SKM-1 (cell line): Measurements from ENCODE around the gene CARD9.
"Not testable (repeated sequence)": the region's sequence is repeated elsewhere in the genome, so short reads cannot be mapped to it uniquely, and the experiment has no call there.

ENCODE experiments used
- DNase-seq: peaks from one replicate; lab custom pipeline; 2025; ENCODE audit not compliant: unreplicated experiment; lab: John Stamatoyannopoulos, UW

Gene CARD9

GRCh38 chr9:136326061-136326760, 47.3 kb downstream of the CARD9 start:
- DNase-seq = no peak

GRCh38 chr9:136325358-136325757, 48.1 kb downstream of the CARD9 start:
- no peak for DNase-seq

DNA sequence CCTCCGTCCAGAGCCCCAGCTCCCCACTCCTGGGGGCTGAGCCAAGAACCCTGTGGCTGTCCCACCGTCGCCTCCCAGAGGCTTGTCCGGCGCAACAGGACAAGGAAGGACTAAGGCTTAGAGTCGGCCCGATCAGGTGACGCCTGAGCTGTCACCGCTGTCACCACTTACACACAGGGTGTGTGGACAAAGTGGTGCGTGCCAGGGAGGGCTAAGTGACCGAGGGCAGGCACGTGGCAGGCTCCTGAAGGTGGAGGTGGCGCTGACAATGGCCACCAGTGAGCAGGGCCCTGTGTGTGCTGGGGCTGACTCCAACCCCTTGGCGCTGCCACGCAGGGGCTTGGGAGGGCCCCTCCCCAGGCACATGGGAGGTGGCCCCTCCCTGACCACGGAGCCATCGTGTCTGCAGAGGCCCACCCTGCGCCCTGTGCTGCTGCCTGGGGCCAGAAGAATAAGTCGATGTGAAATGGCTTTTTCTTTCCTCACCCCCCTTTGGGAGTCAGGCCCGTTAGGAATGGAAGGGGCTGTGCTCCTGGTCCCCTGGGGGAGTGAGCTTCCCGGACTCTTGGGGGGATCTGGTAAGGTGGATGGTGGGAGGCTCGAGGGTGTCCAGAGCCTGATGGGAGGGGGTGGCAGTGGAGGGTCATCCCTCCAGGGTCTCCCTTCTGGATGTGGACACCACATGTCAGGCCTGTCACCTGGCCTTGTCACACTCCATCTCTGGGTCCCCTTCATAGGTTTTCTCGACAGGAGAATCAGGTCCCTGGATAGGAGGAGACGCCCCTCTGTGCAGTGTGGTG, 48.8 kb downstream of the CARD9 start:
- DNase-seq = no peak

DNA sequence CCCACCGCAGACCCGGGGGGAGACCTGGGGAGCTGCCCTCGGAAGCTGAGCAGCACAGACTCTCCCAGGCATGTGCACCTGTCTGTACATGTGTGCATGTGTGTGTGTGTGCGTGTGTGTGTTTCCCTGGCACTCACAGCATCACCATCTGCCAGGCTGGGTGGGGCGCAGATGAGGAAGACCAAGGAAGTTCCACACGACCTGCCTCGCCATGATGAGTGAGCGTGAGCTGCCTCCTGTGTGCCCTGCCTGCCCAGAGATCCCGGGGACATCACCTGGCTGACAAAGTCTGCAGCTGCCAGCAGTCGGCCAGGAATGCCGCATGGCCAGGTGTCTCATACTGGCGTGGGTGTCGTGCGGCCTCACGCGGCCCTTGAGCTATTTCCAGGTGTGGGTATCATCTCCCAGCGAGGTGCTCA, 50.1 kb downstream of the CARD9 start:
- DNase-seq = no peak

DNA sequence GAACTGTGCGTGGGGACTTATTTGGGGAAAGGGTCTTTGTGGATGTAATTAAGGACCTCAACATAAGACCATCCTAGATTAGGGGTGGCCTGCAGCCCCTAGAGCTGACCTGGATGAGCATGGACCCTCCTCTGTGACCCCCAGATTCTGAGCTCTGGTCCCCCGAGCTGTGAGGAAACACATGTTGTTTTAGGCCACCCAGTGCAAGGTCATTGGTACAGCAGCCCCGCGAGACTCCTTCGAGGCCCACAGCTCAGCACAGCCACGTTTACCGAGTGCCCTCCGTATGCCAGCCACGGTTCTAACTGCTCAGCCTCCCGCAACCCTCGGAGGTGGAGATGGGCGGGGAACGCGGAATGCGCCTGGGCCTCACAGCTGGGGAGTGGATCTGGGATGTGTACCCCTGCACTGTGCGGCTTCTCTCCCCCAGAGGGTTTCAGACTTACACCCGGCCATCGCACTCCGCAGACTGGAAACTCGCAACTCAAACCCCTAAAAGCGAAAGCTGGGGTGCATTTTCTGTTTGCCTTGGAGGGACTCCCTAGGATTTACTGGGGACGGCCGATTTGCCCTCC, 50.6 kb downstream of the CARD9 start:
- no peak for DNase-seq

DNA sequence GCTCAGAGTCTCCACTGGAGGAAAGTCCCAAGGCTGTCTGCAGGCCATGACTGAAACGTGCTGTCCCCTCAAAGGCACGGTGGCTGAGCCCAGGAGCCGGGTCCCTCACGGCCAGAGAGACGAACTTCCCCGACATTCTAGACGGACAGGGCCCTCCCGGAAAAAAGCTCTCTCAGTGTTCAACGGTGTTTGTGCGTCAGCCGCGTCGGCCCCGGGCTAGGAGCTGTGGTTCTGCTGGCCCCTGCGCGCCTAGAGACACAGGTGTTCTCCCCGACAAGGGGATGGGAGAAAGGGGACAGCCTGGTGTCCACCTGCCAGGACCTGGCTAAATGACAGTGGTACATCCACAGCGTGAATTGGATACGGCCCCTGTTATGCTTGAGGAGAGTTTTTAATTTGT, 51.9 kb downstream of the CARD9 start:
- no peak for DNase-seq

GRCh38 chr9:136320972-136321371, 52.5 kb downstream of the CARD9 start:
- not testable (repeated sequence) for DNase-seq

GRCh38 chr9:136319955-136320354, 53.5 kb downstream of the CARD9 start:
- not testable (repeated sequence) for DNase-seq

GRCh38 chr9:136319244-136319643, 54.2 kb downstream of the CARD9 start:
- DNase-seq = not testable (repeated sequence)

DNA sequence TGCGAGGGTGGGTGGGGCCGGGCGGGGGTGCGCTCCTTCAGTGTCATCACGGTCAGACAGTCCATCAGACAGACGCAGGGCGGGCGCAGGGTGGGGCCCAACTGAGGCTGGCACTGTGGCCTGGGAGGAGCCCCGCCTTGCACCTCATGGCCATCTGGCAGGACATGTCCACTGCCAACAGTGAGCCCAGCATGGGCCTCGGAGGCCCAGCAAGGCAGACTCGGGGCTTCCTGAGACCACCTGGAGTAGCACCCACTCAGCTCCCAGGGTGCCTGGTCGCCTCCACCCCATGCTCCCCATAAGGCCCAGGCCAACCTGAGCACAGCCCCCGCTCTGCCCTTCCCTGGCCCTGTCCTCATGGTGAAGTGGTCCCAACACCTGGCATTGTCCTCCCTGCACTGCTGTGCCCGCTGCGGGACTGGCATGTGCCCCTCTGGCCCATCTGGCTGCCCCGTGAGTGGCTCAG, 54.7 kb downstream of the CARD9 start:
- no peak for DNase-seq

DNA sequence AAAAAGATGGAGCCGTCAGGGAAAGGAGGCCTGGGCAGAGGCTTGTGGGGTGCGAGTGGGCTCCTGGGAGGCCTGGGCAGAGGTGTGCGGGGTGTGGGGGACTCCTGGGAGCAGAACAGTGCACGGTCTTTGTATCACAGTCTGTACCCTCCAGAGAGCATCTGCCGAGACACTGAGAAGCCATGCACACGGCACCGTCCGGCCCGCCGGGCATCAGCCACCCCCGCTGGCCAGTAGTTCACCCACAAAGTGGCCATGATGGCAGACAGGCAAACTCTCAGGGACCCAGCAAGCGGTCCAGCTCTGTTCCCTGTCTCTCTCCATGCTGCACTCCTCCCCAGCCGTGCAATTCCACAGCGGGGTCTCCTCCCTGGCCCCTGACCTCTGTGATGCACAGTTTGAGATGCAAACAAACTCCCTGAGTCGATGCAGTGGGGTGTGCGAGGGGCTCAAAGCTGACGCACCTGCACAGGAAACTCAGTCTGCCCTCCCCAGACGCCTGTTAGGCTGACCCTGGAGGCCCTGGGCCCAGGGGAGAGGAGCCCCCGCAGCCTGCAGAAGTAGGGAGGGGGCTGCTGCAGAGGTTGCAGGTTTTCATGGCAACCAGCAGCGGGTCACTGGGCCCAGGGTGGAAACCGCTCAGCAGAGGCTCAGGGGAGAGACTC, 55.2 kb downstream of the CARD9 start:
- DNase-seq = no peak

DNA sequence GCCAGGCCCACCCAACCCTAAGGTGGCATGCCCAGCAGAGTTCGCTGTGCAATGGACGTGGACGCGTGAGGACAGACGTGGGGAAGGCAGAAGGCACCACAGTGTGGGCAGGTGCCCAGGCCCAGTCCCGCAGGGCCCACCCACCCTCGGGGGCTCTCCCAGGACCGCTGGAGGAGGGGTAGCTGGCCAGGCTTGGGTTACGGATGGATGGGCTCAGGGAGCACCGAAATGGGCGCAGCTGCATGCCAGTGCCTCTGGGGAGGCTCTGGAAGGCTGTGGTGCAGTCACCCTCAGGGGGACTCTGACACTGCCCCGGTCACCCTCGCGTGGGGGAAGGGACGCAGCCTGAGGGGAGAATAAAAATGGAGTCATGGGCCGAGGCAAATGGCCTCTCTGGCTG, 55.8 kb downstream of the CARD9 start:
- DNase-seq = no peak

- DNase-seq = no peak
These were observed 56.4 kb downstream of the CARD9 start for GRCh38 chr9:136316896-136317676.

- no peak for DNase-seq
These were observed 57.2 kb downstream of the CARD9 start for GRCh38 chr9:136316271-136316751.

DNA sequence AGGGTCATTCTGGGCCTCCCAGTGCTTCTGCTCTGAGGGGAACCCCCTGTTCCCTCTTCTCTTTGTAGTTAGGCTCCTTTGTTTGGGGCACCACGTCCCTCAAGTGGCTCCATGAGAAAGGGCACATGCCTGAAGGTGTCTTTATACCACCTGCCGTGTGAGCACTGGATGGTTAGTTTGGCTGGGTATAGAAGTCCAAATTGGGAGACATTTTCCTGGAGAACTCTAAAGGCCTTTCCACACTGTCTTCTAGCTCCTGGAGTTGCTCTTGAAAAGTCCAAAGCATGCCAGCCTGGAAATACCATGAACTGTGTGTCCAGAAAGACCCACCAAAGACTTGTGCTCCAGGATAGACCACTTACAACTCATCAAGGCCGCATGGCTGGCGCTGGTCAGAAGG, 58.5 kb downstream of the CARD9 start:
- no peak for DNase-seq

GRCh38 chr9:136314056-136314416, 59.4 kb downstream of the CARD9 start:
- no peak for DNase-seq
